Fibroblast of upper back skin (primary cell): ENCODE results near the gene LRFN2.

Experiments
- DNase-seq: peaks from one replicate; pipeline ENCODE4 v3.0.0-alpha.2; 2013

The LRFN2 gene

DNA sequence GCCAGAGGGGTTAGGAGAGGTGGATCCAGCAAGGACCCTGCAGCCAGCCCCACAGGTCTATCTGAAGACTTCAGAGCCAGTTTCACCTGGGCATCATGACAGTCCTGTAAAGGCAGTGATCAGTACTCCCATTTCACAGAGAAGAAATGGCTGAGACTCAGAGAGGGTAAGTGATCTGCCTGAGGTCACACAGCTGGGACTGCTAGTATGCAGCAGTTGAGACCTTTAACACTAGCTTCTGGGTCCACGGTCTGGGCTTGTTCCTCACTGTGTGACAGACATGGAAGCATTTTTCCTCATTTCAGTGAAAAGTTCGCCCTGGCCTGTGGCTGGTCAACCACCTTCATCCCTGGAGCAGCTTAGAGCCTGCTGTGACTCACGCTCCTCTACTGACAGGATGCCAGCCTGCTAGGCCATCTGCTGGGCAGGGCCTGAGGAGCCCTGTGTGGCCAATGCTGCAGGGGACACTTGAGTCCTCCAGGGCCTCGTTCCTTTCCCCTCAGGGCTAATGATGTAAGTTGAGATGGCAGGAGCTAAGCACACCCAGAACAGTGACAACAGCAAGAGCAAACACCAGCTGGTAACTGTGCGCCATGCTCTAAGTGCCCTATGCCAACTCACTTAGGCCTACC lies 192.0 kb downstream of the LRFN2 start:
- no peak for DNase-seq

DNA sequence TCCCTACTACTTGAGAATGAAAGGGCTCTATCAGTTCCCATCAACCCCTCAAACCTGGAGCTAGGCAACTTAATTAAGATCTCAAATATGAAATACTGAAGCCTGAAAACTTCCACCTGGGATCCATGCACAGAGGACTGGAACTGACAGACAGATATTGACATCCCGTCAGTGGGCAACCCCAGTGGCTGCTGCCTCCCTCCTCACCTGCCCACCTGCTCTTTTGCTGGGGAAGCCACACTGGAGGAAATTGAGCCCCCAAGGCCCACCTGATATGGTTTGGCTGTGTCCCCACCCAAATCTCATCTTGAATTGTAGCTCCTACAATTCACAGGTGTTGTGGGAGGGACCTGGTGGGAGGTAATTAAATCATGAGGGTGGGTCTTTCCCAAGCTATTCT lies 192.8 kb downstream of the LRFN2 start:
- DNase-seq, result no peak

DNA sequence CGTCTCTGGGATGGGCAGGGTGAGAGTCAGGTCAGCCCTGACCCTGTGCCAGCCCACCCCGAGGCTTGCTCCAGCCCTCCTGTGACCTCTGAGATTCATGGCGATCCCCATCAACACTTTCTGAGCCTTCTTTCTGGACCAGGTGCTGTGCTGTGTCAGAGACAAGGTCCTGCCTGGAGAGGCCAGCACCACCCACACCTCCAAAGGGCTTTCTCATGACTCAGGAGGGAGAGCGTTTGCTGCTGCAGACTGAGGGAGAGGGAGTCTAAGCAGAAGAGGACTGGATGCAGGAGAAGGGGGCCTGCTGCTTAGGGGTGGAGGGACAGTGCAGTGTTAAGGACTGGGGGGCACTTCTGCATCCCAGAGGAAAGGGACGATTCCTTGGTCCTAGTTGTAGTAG lies 193.5 kb downstream of the LRFN2 start:
- DNase-seq, result no peak

DNA sequence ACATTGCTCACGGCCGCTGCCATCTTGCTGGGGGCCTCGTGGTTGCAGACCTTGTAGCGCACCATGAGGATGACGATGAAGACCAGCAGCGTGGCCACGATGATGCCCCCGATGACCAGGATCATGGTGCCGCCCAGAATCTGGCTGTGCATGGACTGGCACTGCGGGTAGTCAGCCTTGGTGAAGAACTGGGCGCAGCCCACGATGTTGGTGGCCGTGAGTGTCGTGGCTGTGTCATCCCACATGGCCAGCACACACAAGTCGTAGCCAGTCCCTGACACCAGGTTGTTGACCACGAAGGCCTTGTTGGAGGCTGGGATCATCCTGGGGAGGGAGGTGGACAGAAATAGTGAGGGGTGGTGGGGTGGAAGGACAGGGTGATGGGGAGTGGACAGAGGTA lies 194.6 kb downstream of the LRFN2 start:
- no peak for DNase-seq

DNA sequence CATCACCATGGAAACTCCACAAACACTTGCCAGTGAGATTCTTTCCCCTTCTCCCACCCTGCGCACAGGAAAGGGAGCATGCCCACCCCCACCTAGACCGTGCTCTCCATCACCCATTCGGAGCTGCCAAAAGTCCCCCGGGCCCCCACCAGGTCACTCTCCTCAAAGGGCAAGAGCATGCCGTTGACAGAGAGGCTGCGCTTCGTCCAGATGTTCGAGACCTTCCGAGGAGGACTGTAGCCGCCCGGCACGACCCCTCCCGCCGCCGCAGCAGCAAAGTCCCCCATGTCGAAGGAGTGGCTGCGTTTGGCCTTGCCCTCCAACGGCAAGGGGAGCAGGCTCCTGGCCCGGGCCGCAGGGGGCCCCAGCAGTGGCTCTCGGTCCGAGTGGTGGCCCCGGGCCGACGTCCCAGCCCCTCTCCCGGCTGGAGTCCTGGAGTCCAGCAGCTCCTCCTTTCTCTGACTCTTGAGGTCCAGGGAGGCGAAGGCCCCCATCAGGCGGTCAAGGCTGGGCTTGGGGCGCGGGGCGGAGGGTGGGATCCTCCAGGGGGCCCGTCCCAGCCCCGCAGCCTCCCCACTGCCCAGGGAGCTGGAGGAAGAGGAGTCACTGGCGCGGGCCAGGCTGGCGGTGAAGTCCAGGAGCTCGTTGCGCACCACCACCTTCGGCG lies 195.2 kb downstream of the LRFN2 start:
- no peak for DNase-seq

DNA sequence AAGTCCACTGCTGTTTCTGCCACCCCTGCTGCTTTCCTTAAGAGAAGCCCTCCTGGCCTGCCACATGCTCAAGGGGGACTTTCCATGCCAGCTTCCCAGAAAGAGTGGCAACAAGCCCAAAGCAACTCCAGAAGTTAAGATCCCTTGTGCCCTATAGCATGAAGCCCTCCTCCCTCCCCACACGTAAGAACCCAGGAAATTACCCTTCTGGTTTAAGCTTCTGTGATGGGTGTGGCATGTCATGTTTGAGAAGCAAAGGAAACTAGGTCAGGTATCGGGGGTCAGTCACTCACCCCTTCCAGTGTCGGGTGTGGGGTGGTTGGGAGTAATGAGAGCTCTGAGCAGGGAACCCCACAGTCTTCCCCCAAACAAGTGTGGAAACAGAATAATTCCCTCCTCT lies 196.1 kb downstream of the LRFN2 start:
- DNase-seq, result no peak

DNA sequence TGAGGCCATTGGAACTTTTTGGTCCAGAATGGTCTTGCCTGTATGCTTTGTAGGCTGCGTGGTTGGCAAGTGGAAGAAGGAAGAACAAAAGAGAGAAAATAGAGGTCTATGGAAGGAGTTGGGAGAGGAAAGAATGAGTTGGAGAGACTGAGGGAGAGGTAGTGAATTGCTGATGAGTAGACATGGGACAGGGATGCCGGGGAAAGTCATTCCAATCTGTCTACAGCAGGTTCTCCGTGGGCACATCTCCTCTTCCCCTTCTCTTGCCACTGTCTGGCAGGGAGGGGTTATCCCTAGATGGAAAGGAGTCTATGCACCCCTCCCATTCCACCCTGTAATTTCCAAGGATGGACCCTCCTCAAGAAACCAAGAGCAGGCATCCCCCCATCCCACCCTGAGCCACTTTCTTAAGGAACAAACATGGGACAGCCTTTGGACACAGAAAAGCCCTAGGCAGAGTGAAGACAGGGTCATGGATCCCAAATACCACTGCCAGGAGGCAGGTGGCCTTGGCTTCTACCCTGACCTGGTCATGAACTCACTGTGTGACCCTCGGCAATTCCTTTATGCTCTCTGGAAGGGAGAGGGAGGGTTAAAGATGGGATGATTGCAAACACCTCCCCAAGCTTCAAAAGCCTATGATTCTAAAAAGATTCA lies 196.9 kb downstream of the LRFN2 start:
- DNase-seq, result no peak

DNA sequence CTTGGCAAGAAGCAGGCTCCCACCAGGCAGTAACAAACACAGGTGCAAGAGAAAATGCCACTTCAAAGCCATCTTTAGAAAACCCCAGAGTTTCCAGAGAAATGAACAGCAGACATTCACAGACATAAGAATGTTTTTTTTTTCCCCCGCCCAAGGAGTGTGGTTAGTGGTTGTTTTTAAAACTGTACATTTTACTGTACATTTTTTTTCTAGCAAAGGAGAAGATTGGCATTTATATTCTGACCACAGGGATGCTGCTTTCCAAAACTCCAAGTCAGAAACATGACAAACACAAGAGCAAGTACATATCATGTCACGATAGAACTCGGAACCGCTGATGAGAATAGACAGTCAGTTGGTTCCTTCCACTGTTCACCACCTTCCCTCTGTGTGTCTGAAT lies 197.9 kb downstream of the LRFN2 start:
- no peak for DNase-seq

DNA sequence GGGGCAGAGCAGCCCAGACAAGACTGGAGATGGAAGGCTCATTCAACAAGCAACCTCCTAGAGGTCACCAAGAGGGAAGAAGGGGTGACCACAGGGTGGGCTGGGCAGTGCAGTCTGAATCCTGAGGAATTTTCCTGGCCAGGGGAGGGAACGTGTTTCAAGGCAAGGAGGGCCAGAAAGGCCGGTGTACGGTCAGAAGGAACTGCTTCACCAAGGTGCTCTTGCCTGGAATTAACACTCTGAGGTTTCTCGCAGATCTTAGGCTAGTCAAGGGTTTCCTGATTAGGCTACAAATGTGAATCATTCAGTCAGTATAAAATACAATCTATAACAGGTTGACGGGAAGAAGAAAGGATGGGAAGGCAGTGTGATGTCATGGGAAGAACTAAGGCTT lies 199.3 kb downstream of the LRFN2 start:
- no peak for DNase-seq

DNA sequence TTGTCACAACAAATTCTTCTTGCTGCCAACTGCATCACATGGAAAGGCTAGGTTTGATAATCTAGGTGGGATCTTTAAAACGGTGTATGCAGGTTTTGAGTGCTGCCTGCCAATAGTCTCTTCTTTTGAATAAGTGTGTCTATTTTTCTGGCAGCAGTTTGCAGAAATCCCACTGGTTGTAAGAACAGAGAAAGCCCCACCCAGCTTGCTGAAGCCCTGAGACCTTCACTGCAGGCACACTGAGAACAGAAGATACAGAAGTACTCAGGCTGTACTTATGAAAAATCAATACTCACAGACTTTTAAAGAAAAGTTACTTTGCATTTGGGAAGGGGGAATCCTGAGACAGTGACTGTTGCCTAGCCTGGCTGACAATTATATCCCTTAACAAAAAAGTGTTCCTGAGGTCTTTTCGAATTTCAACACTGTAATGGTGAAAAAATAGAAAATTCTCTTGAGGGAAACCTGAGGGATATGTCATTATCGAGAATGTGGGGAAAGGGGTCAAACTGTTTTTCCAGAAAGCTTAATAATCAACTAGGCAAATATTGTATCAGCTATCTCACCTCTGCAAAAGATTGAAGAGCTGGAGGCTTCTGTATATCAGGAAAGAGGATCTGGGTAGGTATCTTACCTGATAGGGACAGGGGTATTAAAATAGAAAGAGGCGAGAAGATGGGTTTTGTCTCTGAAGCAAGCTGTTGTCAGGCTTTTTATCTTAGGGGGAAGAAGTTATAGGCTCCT lies 199.9 kb downstream of the LRFN2 start:
- no peak for DNase-seq

DNA sequence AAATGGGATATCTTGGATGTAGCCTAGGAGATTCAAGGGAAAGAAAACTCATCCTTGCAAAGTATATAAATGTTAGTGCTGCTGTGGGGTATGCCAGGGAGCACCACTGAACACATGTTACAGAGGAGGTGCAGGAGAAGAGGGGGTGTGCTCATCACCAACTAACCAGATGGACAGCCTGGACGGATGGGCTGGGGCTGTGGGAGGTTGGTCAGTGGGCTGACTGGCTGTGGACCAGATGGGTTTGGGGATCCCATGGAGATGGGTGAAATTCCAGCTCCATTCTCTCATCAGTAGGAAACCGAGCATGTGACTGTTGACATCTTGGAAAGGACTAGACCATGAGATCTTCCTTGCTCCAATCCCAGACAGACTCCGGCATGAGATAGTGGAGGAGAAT lies 201.0 kb downstream of the LRFN2 start:
- DNase-seq, result no peak

DNA sequence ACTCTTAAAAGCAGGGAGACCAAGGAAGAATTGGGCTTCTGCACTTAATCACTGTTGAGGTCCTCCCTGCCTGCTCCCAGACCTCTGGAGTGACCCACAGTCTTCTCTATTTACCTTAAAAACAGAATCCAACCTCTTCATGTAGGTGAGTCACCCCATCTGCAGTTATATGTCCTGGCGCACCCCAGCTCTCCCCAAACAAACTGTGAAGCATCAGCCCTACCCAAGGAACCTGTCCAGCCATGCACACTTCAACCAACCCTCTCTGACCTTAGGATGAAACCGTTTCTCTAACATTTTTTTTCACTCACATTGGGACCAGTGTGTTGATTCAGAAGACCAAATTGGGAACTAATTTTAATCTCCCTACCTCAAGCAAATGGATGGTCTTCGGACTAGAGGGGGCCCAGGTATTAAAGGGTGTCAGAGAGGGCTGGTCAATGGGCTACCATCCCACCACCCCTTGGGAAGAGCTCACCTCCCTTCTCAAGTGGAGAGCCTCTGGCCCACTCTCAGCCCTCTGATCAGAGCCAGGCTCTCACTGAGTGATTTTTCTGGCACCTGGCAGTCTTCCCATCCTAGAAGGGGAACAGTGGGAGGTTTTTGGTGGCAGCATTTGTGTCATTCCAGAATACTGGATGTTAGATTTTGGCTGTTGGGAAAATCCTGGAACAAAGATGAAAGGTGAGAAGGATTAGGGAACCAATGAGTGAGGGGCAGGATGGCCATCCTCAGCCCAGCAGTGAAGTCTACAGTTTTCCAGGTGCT lies 203.6 kb downstream of the LRFN2 start:
- no peak for DNase-seq

DNA sequence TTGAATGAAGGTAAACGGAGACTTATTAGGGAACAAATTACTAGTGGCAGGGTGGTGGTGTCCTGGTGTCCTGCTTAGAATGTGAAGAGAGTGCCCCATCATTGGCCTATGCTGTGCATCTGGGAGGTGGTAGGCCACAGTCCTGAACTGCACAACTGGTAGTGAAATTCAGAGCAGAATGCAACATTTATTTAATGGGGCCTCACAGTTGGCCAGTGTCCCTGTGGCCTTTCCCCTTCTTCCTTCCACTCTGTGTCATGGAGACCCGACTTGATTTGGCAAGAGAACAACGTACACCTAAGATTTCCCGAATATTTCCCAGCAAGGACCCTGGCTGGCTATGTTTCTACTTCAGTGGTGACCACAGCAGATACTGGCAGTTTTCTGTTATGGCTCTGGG lies 206.9 kb downstream of the LRFN2 start:
- no peak for DNase-seq

DNA sequence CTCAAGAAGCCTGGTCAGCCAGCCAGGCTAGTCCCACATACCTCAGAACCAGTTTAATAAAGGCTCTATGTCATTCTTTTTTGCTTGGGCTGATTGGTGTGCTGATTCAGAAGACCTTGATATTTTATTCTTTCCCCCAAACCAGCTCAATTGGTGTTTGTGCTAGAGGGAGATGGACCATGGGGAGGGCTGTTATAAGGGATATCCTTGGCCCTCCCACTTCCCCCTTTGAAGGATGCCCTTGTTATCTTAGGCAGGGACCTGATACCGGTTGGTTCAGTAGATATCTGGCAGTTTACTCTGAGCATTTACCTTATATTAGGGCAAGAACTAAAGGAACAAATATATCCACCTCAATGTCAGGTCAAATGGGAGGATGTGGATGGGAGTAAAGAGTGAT lies 207.4 kb downstream of the LRFN2 start:
- DNase-seq, result no peak

DNA sequence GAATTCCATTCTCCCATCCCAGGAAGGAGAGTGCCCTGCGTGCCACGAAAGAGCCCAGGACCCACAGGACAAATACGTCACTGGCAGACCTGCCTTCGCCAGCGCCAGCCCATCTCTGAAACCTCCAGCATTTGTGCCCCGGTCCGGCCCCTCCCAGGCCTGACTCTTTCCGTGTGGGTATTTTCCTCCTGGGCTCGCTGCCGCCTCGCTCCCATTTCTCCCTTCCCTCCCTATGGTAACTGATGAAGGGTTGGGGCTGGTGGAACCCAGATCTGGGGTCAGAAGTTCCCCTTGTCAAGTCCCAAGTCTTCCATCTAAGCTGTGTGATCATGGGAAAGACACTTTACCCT lies 208.5 kb downstream of the LRFN2 start:
- no peak for DNase-seq

DNA sequence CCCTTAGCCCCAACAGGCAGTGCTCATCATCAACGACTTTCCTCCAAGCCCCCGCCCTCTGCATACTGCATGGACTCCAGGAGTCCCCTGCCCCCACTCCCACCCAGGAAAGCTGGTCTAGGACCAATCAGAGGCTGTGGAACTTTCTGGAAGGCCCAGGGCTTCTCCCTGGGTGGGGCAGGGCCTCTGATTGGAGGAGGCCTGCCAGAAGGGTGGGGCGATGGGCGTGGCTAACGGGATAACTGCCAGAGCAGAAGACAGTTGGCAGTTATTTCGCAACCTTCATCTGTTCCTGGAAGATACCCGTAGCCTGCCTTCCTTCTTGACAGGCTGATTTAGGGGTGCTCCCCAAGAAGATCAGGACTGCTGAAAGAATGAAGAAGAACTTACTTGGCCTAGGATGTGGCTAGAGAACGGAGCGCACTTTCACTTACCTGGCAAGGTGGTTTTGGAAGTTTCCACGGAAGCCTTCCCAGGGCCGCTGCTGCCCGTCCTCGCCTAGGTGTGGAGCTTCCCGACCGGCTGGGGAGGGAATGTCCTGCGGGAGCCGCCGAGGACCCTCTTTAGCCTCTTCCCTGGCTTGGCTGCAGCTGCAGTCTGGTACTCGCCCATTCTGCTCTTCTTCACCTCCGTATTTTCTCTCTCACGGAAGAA lies 209.0 kb downstream of the LRFN2 start:
- DNase-seq, result no peak

DNA sequence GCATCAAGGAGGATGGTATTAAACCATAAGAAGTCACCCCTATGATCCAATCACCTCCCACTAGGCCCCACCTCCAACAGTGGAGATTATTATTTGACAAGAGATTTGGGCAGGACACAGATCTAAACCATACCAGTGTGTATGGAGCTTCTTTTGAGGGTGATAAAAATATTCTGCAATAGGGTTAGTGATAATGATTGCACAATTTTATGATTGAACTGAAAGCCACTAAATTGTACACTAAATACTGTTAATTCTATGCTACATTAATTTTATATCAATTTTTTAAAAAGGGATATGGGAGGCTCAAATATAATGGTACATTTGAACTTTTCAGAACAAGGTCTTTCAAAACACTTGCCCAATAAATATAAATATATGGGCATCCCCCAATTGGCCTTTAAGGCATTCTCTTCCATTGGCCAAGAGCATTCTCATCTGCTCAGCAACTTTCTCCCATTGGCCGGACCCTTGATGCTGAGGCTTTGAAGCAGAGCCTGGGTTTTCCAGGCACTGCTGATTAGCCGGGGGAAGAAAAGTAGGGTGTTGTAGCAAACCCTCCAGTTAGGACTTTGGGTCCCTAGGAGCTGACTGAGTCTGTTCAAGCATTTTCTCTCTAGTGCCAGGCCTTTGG lies 209.9 kb downstream of the LRFN2 start:
- no peak for DNase-seq

DNA sequence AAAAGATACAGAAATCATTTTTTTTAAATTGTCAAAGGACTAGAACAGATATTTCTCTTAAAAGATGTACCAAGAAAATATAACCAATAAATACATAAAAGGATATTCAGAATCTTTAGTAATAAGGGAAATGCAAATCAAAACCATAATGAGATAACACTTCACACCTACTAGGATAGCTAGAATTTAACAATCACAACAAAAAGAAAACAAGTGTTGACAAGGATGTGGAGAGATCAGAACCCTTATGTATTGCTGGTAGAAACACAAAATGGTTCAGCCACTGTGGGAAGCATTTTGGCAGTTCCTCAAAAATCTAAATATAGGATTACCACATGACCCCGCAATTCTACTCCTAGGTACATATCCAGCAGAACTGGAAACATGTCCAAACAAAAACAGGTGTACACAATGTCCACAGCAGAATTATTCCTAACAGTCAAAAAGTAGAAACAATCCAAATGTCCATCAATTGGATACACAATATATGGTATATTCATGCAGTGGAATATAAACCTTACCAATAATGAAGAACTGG lies 211.0 kb downstream of the LRFN2 start:
- no peak for DNase-seq

DNA sequence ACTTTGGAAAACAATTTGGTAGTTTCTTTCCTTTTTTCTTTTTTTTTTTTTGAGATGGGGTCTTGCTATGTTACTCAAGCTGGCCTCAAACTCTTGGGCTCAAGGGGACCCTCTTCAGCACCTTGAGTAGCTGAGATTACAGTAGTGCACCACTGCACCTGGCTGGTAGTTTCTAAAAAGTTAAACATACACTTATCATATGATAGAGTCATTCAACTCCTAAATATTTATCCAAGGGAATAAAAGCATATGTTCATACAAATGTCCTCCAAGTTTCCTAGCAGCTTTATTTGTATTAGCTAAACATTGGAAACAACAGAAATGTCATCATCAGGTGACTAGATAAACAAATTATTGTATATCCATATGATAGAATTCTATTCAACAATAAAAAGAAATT lies 213.9 kb downstream of the LRFN2 start:
- no peak for DNase-seq

DNA sequence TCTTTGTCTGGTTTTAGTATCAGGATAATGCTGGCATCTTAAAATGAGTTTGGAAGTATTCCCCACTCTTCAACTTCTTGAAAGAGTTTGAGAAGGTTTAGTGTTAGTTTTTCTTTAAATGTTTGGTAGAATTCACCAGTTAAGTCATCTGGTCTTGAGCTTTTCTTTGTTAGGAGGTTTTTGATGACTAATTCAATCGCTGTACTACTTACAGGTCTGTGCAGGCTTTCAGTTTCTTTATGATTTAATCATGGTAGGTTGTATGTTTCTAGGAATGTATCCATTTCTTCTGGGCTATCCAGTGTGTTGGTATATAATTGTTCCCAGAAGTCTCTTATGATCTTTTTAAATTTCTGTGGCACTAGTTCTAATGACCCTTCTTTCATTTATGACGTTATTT lies 215.5 kb downstream of the LRFN2 start:
- DNase-seq, result no peak

DNA sequence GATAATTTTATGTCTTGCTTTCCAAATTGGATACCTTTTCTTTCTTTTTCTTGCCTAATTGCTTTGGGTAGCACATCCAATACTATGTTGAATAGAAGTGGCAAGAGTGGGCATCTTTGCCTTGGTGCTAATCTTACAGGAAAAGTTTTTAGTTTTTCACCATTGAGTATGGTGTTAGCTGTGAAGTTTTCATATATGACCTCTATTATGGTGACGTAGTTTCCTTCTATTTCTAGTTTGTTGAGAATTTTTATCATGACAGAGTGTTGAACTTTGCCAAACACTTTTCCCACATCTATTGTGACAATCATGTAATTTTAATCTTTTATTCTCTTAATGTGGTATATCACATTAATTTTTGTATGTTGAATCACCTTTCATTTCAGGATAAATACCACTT lies 216.1 kb downstream of the LRFN2 start:
- no peak for DNase-seq

DNA sequence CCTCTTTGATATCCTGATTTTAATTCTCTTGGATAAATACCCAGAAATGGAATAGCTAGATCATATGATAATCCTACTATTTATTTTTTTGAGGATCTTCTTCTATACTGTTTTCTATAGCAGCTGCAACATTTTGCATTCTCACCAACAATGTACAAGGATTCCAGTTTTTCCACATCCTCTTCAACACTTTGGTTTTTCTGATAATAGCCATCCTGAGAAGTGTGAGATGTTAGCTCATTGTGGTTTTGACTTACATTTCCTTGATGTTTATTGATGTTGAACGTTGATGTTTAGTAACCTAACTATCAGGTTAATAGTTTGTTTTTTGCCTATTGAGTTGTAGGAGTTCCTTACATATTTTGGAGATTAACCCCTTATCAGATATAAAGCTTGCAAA lies 217.3 kb downstream of the LRFN2 start:
- no peak for DNase-seq
